SK-N-SH treated with all-trans-retinoic acid at 6 μM for 48 hours (cell line): ENCODE results near the gene DHX58.

ENCODE experiments used
- ATAC-seq: fragments of 200-7000 bp; cut with Tn5 transposase; 3 replicates; pipeline ENCODE4 v1.9.1; 2020; ENCODE audit warnings: mild to moderate bottlenecking, moderate library complexity
- OSR1 ChIP-seq: fragments of 250-450 bp; sonication (Bioruptor Pico); IDR thresholded peaks from 2 replicates; pipeline ENCODE4 v1.8.0; 2022; ENCODE audit warnings: moderate library complexity, mild to moderate bottlenecking, inconsistent platforms
- POU6F1 ChIP-seq: fragments of 250-450 bp; sonication (Bioruptor Pico); IDR thresholded peaks from 2 replicates; pipeline ENCODE4 v1.8.0; 2021; ENCODE audit warnings: low read depth, mild to moderate bottlenecking, moderate library complexity, borderline replicate concordance
- ZC3H10 ChIP-seq: fragments of 250-450 bp; sonication (Bioruptor Pico); IDR thresholded peaks from 2 replicates; pipeline ENCODE4 v1.5.1; 2021; ENCODE audit warnings: mild to moderate bottlenecking, moderate library complexity
- ZNF565 ChIP-seq: fragments of 450-650 bp; formaldehyde crosslinking; conservative IDR thresholded peaks from 2 replicates; pipeline ENCODE4 v1.5.0; 2020; ENCODE audit warnings: low read depth, mild to moderate bottlenecking, moderate library complexity

The DHX58 gene

GRCh38 chr17:42051645-42052044 lies 60.9 kb downstream of the DHX58 start:
- no peak for ATAC-seq
- no peak for TF ChIP-seq OSR1 (CRISPR knock-in tag)
- no peak for TF ChIP-seq ZC3H10 (CRISPR knock-in tag)
- no peak for TF ChIP-seq POU6F1 (CRISPR knock-in tag)
- no peak for TF ChIP-seq ZNF565
